GM23338 (cell line): Measurements from ENCODE around the gene TMEM59L. TPM values are rescaled to one million over a fixed set of nuclear protein-coding genes. Genes with fewer than 3 reads are reported as not detected.

Experiments used
- ATAC-seq: fragments of 200-7000 bp; cut with Tn5 transposase; 3 replicates; pipeline ENCODE4 v1.9.1; 2020
- DNase-seq: peaks from one replicate; pipeline ENCODE4 v3.0.0-alpha.2; 2015; ENCODE audit warnings: low spot score
- H2AFZ ChIP-seq: fragments of 200-600 bp; sonication (generic); 2 replicates; pipeline ENCODE4 v1.8.0; 2016; ENCODE audit warnings: antibody characterized with exemption, mild to moderate bottlenecking, moderate library complexity
- H3F3A ChIP-seq: fragments of 200-600 bp; sonication (generic); replicated peaks from 2 replicates; pipeline ENCODE4 v1.8.0; 2017; ENCODE audit warnings: antibody characterized with exemption, mixed run types, low read depth
- H3K27ac ChIP-seq: fragments of 200-600 bp; sonication (generic); 2 replicates; pipeline ENCODE4 v1.6.1; 2016; ENCODE audit warnings: low read depth
- H3K27me3 ChIP-seq: fragments of 200-600 bp; sonication (generic); 2 replicates; pipeline ENCODE4 v1.8.0; 2016; ENCODE audit warnings: mild to moderate bottlenecking, mixed run types, moderate library complexity; ENCODE audit not compliant: insufficient read depth
- H3K36me3 ChIP-seq: fragments of 200-600 bp; sonication (generic); 2 replicates; pipeline ENCODE4 v1.8.0; 2016; ENCODE audit warnings: mild to moderate bottlenecking; ENCODE audit not compliant: insufficient read depth
- H3K4me1 ChIP-seq: fragments of 200-600 bp; sonication (generic); 2 replicates; pipeline ENCODE4 v1.8.0; 2016; ENCODE audit warnings: mild to moderate bottlenecking, moderate library complexity; ENCODE audit not compliant: insufficient read depth
- H3K4me2 ChIP-seq: fragments of 200-600 bp; sonication (generic); 2 replicates; pipeline ENCODE4 v1.7.1; 2017; ENCODE audit warnings: mixed run types
- H3K4me3 ChIP-seq: fragments of 200-600 bp; sonication (generic); 2 replicates; pipeline ENCODE4 v1.6.1; 2016; ENCODE audit warnings: mixed run types
- H3K79me2 ChIP-seq: fragments of 200-600 bp; sonication (generic); replicated peaks from 2 replicates; pipeline ENCODE4 v1.8.0; 2017; ENCODE audit warnings: mild to moderate bottlenecking; ENCODE audit not compliant: insufficient read depth
- H3K9me2 ChIP-seq: fragments of 200-600 bp; sonication (generic); 2 replicates; pipeline ENCODE4 v1.8.0; 2017; ENCODE audit not compliant: insufficient read depth
- H4K20me1 ChIP-seq: fragments of 200-600 bp; sonication (generic); replicated peaks from 2 replicates; pipeline ENCODE4 v1.8.0; 2017; ENCODE audit warnings: mild to moderate bottlenecking; ENCODE audit not compliant: insufficient read depth
- H3K27ac Mint-ChIP-seq: 2 replicates; pipeline ENCODE4 v1.8.0; 2020; ENCODE audit warnings: inconsistent platforms, mild to moderate bottlenecking, moderate library complexity, mixed read lengths
- H3K27me3 Mint-ChIP-seq: 3 replicates; pipeline ENCODE4 v1.8.0; 2022; ENCODE audit warnings: low read depth, mild to moderate bottlenecking, moderate library complexity, mixed read lengths, inconsistent platforms; ENCODE audit not compliant: insufficient read depth, poor library complexity
- H3K36me3 Mint-ChIP-seq: 3 replicates; pipeline ENCODE4 v1.8.0; 2021; ENCODE audit warnings: low read depth, mild to moderate bottlenecking, inconsistent platforms, moderate library complexity, mixed read lengths
- H3K4me1 Mint-ChIP-seq: 3 replicates; pipeline ENCODE4 v1.8.0; 2020; ENCODE audit warnings: mild to moderate bottlenecking, inconsistent platforms, mixed read lengths
- H3K4me3 Mint-ChIP-seq: 3 replicates; pipeline ENCODE4 v1.8.0; 2021; ENCODE audit warnings: moderate library complexity, mild to moderate bottlenecking, inconsistent platforms, mixed read lengths
- H3K9me3 Mint-ChIP-seq: 3 replicates; pipeline ENCODE4 v1.8.0; 2020; ENCODE audit warnings: moderate library complexity, mild to moderate bottlenecking, inconsistent platforms, mixed read lengths
- CREB1 ChIP-seq: fragments of 250-450 bp; sonication (Bioruptor Pico); IDR thresholded peaks from 2 replicates; pipeline ENCODE4 v1.5.0; 2020; ENCODE audit warnings: low read depth, mild to moderate bottlenecking, moderate library complexity
- CTCF ChIP-seq, 2 experiments: fragments of 200-600 bp in 1 of 2; sonication (generic) in 1 of 2; conservative IDR thresholded peaks; 2 replicates each; pipeline versions ENCODE4 v1.5.1 to v1.6.1; 2016 to 2017; ENCODE audit warnings: antibody characterized with exemption in 2 of 2, low read depth in 2 of 2, mild to moderate bottlenecking in 2 of 2, moderate library complexity in 1 of 2
- ETS1 ChIP-seq: IDR thresholded peaks from 2 replicates; pipeline ENCODE4 v1.6.1; 2016; ENCODE audit warnings: antibody characterized with exemption
- EZH2 ChIP-seq: fragments of 200-600 bp; sonication (generic); IDR thresholded peaks from one replicate; pipeline ENCODE4 v1.8.0; 2017; ENCODE audit warnings: antibody characterized with exemption, mild to moderate bottlenecking, low read depth; ENCODE audit not compliant: unreplicated experiment
- EZH2phosphoT487 ChIP-seq: fragments of 200-600 bp; sonication (generic); IDR thresholded peaks from one replicate; pipeline ENCODE4 v1.8.1; 2018; ENCODE audit warnings: antibody characterized with exemption; ENCODE audit not compliant: unreplicated experiment
- JUNB ChIP-seq: IDR thresholded peaks from one replicate; pipeline ENCODE4 v1.6.1; 2016; ENCODE audit warnings: antibody characterized with exemption; ENCODE audit not compliant: unreplicated experiment
- NANOG ChIP-seq: IDR thresholded peaks from 2 replicates; pipeline ENCODE4 v1.6.1; 2016; ENCODE audit warnings: antibody characterized with exemption, borderline replicate concordance
- POLR2AphosphoS5 ChIP-seq: IDR thresholded peaks from 2 replicates; pipeline ENCODE4 v1.6.1; 2016; ENCODE audit warnings: antibody characterized with exemption, low read depth
- REST ChIP-seq: IDR thresholded peaks from one replicate; pipeline ENCODE4 v1.6.1; 2018; ENCODE audit warnings: antibody characterized with exemption; ENCODE audit not compliant: unreplicated experiment
- STAT1 ChIP-seq: IDR thresholded peaks from one replicate; pipeline ENCODE4 v1.6.1; 2016; ENCODE audit warnings: antibody characterized with exemption; ENCODE audit not compliant: unreplicated experiment
- ZNF114 ChIP-seq: fragments of 250-450 bp; sonication (Bioruptor Pico); IDR thresholded peaks from 2 replicates; pipeline ENCODE4 v1.5.0; 2020; ENCODE audit warnings: mild to moderate bottlenecking, moderate library complexity
- ZNF331 ChIP-seq: fragments of 250-450 bp; sonication (Bioruptor Pico); IDR thresholded peaks from 2 replicates; pipeline ENCODE4 v1.5.0; 2020; ENCODE audit warnings: low read depth, mild to moderate bottlenecking, moderate library complexity
- ZNF462 ChIP-seq: fragments of 250-450 bp; sonication (Bioruptor Pico); IDR thresholded peaks from 2 replicates; pipeline ENCODE4 v1.5.0; 2020; ENCODE audit warnings: mild to moderate bottlenecking, moderate library complexity
- polyA plus RNA-seq: library from polyadenylated mRNA; unstranded; fragments of >200 nt; fragmentation: Nextera tagmentation; extraction: Ambion mirVana; gene quantifications from 2 replicates; pipeline ENCODE4 v1.2.1, GENCODE V29; 2016
- total RNA-seq: library from RNA; depleted of rRNA; stranded (reverse); fragments of >200 nt; shearing (Covaris generic); gene quantifications from 2 replicates; pipeline ENCODE4 v1.2.3, GENCODE V29; 2014

The TMEM59L gene
- total and polyA plus RNA-seq, 2 experiments from 2014 or later: 9.8 to 15.7 TPM

- Histone ChIP-seq H4K20me1 (peaks cover 3% of the 10 kb centered on the region; the same call in 1 of the 2 replicates), H3F3A (no peaks in the 10 kb centered on the region), H3K9me2 (no peaks in the 10 kb centered on the region), H3K4me3 (no peak overlapping the region), H3K36me3 (no peaks in the 10 kb centered on the region), H3K27ac (no peak overlapping the region), H2AFZ (0 out of 2 replicates have a peak overlapping the region, but pooled peaks have one; percentile 5), H3K4me1 (peaks cover 17% of the 10 kb centered on the region), H3K4me2 (peak overlapping the region; percentile 68; the same call in 1 of the 2 replicates), H3K79me2 (peaks cover 17% of the 10 kb centered on the region), H3K27me3 (peaks cover 14% of the 10 kb centered on the region)
- no peak for DNase-seq
- H3K27me3 Mint-ChIP-seq: peaks cover 7% of the 10 kb centered on the region
- peaks cover 11% of the 10 kb centered on the region for H3K4me1 Mint-ChIP-seq
- no peak for ATAC-seq
- H3K9me3 Mint-ChIP-seq: no peaks in the 10 kb centered on the region
- no peaks in the 10 kb centered on the region for H3K36me3 Mint-ChIP-seq
- H3K27ac Mint-ChIP-seq: no peak overlapping the region
- TF ChIP-seq CTCF (conservative IDR thresholded peaks at IDR 0.05; ENCODE audit: low read depth in 2 of 2) (no peak), JUNB (no peak), STAT1 (no peak), ZNF462 (CRISPR knock-in tag) (no peak), EZH2phosphoT487 (no peak), ZNF331 (no peak), ZNF114 (CRISPR knock-in tag) (no peak), POLR2AphosphoS5 (no peak), CREB1 (CRISPR knock-in tag) (no peak), NANOG (no peak), REST (no peak), ETS1 (no peak), EZH2 (no peak)
- H3K4me3 Mint-ChIP-seq: peak overlapping the region; percentile 88
Observed at GRCh38 chr19:18635831-18636182, 23.1 kb downstream of the TMEM59L start.
